NB4 (cell line): ENCODE measurements around the gene GTPBP3.

Experiments
- TF ChIP-seq, protein P1 (sequence below): IDR thresholded peaks from one replicate; pipeline ENCODE4 v1.5.1; 2012; ENCODE audit warnings: low read depth, low read length
- TF ChIP-seq, protein P2 (sequence below): IDR thresholded peaks from 2 replicates; pipeline ENCODE4 v1.6.1; 2011; ENCODE audit warnings: low read depth, low read length

DNA sequence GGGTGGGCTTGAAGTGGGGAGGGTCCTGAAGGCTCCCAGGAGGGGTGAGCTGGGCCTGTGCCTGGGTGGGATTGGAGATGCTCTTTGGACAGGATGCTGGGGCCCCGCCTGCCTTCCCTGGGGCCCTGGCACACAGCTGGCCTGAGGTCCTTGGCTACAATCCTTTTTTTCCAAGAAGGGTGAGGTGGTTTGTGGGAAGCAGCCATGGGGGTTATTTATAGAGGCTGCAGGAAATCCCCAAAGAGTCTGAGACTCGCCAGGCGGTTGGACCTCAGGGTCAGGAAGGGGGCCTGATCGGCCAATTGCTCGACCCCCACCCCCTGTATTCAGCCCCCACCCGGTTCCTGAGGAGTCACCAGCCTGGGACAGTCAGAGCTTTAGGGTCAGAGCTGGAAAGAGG, 10.0 kb downstream of the GTPBP3 start:
- TF ChIP-seq, protein P1, sequence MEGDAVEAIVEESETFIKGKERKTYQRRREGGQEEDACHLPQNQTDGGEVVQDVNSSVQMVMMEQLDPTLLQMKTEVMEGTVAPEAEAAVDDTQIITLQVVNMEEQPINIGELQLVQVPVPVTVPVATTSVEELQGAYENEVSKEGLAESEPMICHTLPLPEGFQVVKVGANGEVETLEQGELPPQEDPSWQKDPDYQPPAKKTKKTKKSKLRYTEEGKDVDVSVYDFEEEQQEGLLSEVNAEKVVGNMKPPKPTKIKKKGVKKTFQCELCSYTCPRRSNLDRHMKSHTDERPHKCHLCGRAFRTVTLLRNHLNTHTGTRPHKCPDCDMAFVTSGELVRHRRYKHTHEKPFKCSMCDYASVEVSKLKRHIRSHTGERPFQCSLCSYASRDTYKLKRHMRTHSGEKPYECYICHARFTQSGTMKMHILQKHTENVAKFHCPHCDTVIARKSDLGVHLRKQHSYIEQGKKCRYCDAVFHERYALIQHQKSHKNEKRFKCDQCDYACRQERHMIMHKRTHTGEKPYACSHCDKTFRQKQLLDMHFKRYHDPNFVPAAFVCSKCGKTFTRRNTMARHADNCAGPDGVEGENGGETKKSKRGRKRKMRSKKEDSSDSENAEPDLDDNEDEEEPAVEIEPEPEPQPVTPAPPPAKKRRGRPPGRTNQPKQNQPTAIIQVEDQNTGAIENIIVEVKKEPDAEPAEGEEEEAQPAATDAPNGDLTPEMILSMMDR = no peak
- TF ChIP-seq, protein P2, sequence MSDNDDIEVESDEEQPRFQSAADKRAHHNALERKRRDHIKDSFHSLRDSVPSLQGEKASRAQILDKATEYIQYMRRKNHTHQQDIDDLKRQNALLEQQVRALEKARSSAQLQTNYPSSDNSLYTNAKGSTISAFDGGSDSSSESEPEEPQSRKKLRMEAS = no peak
